ENCODE data around the gene TECPR1. TPM values are rescaled to one million over a fixed set of nuclear protein-coding genes. Genes with fewer than 3 reads are reported as not detected.

TECPR1 gene, protein sequence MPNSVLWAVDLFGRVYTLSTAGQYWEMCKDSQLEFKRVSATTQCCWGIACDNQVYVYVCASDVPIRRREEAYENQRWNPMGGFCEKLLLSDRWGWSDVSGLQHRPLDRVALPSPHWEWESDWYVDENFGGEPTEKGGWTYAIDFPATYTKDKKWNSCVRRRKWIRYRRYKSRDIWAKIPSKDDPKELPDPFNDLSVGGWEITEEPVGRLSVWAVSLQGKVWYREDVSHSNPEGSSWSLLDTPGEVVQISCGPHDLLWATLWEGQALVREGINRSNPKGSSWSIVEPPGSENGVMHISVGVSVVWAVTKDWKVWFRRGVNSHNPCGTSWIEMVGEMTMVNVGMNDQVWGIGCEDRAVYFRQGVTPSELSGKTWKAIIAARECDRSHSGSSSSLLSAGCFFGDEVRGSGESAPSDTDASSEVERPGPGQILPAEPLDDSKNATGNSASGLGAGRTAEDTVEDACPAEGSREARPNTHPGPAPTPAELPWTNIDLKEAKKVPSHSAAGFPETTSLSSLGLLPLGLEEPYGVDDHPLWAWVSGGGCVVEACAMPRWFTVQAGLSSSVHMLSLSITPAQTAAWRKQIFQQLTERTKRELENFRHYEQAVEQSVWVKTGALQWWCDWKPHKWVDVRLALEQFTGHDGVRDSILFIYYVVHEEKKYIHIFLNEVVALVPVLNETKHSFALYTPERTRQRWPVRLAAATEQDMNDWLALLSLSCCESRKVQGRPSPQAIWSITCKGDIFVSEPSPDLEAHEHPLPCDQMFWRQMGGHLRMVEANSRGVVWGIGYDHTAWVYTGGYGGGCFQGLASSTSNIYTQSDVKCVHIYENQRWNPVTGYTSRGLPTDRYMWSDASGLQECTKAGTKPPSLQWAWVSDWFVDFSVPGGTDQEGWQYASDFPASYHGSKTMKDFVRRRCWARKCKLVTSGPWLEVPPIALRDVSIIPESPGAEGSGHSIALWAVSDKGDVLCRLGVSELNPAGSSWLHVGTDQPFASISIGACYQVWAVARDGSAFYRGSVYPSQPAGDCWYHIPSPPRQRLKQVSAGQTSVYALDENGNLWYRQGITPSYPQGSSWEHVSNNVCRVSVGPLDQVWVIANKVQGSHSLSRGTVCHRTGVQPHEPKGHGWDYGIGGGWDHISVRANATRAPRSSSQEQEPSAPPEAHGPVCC
- 10 to 100 TPM; 15.3 to 24.8 TPM for total RNA-seq

DNA sequence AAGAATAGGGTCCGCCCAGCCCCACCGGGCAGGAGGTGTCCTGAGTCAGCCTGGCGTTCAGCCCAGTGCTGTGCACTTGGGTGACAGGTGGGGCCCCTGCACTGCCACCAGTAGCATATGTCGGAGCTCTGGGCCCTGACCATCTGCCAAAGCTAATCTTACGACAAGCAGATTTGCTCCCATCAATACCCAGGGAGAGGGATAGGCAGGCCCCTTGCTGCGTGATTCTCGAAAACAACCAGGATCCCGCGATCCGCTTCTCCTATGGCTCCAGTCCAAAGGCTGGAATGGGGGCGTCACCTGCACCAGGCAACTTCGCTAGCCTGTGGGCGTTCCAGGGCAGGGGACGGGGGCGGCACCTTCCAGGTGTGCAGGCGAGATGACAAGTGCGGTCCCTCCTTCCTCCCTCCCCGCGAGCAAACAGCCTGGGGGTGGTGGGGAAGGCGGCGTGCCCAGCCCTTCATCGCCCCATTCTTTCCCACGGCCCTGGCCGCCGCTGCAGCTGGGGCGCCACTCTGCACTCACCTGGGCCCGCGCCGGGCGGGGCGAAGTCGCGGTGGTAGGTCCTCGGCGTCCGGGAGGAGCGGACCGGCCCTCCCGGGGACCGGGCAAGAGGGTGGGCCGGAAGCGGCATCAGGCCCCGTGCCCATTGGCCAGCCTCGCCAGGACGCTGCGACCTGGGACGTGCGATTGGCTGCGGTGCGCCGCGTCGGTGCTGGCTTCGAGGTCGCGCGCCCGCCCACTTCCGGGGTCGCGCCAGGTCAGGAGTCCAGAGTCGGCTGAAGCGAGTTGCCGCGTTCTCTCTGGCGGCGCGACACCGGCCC lies at the start of gene TECPR1:
TECPR1 (minus strand) TSS at position 632 of the 824 bp plus-strand sequence. CDS start 6,086 bp downstream, outside the sequence.

DNA sequence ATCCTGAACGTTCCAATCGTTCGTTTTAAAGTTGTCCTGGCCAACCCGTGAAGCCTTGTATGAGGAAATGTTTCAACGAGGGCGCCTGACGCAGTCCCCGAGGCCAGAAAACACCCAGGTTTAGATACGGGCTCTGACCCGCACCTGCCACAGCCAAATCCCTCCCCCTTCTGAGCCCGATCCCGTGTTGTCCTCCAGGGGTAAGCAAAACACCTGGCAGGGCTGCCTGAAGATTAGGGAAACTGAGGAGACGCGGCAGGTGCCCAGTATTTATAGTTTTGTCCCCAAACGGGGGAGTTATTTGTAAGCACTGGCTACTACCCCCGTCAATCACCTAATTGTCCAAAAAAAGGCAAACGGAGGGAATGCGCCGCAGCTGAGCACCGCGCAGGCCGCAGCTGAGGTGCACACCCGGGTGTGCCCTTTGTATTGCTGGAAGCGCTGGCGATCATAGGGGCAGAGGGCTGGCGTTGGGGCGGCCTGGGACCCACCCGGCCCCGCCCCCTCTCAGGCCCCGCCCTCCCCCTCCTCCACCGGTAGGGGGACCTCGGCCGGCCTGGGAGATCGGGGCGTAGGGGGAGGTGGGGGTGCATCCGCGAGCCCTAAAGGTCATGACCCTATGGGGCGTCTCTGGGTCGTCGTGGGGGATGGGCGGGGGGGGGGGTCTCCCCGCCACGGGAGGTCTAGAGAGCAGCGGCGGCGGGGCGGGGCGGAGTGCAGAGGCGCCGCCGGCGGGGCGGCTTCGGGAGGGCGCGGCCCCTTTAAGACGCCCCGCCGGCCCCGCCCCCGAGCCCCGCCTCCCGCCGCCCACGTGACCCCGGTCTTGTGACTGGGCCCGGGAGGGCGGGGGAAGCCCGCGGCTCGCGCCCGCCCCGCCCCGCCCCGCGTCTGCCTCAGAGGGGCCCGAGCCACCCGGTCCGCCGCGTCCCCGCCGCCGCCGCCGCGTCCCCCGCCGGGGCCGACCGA lies 29.0 kb upstream of the TECPR1 start, which contains the start of gene BRI3:
BRI3 (plus strand) TSS at position 896 of the 966 bp plus-strand sequence. CDS start 110 bp downstream, outside the sequence.

DNA sequence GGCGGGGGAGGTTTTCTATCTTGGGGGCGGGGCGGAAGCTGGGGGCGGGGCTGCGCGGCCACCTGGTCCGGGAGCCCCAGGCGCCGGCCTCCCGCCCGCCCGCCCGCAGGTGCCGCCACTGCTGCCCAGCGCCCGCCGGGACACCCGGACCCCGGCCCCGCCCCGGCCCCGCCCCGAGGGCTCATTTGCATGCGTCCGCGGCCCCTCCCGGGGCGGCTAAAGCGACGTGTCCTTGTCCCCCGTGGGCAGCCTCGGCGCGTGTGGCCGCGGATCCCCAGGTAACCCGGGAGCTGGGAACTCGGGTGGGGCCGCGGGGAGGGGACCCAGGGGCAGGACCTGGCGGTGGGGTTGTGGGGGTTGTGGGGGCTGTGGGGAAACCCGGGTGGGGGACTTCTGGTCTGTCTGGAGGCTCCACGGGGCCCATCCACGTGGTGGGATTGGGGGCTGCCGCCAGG lies 40.8 kb downstream of the TECPR1 start, which contains the start of gene BHLHA15:
BHLHA15 (plus strand) TSS at position 219 of the 455 bp plus-strand sequence. CDS start 871 bp downstream, outside the sequence.

Other genes starting within 250 kb of the TECPR1 start
- gene LMTK2, start 145.4 kb downstream of the TECPR1 start, total RNA-seq, result 1 to 10 TPM; 8.7 to 10.0 TPM
- under 1 TPM in 1 of 2 donors, not detected in 1; 0.33 TPM for gene BHLHA15, start 40.8 kb downstream of the TECPR1 start, total RNA-seq
- gene BRI3, start 29.5 kb upstream of the TECPR1 start, total RNA-seq, result 10 to 100 TPM; 50.9 to 92.2 TPM
- 10 to 100 TPM; 11.0 to 14.8 TPM for gene BAIAP2L1, start 148.9 kb upstream of the TECPR1 start, total RNA-seq

All from melanocyte of skin (primary cell).